Endometrial microvascular endothelial cells (primary cell): ENCODE measurements around the gene TRPV5. TPM values are rescaled to one million over a fixed set of nuclear protein-coding genes. Genes with fewer than 3 reads are reported as not detected.

Source experiments
- in situ Hi-C: cut with HindIII; loops from 2 replicates; pipeline ENCODE4 v1.10.0; 2017; ENCODE audit warnings: low sequenced_read_pairs, low pct_unique_long_range_greater_than_20kb; ENCODE audit errors: inconsistent ontology term
- total RNA-seq: library from RNA; depleted of rRNA; stranded (reverse); fragments of >200 nt; gene quantifications from one replicate; pipeline ENCODE4 v1.2.3, GENCODE V29; 2015; ENCODE audit errors: inconsistent ontology term

TRPV5 gene
- total RNA-seq, 1 donor from 2014 or later = not detected

- in situ Hi-C loops = no loop called here
Observed at GRCh38 chr7:142876991-142877910, 56.3 kb downstream of the TRPV5 start.

- in situ Hi-C loops = no loop called here
Observed at GRCh38 chr7:142876236-142876960, 57.1 kb downstream of the TRPV5 start.

GRCh38 chr7:142875456-142875855 is 58.1 kb downstream of the TRPV5 start:
- in situ Hi-C loops = no loop called here

GRCh38 chr7:142874837-142875236 is 58.7 kb downstream of the TRPV5 start:
- in situ Hi-C loops = no loop called here

GRCh38 chr7:142874409-142874808 is 59.1 kb downstream of the TRPV5 start:
- in situ Hi-C loops = no loop called here

- in situ Hi-C loops = no loop called here
Observed at GRCh38 chr7:142873871-142874270, 59.7 kb downstream of the TRPV5 start.

DNA sequence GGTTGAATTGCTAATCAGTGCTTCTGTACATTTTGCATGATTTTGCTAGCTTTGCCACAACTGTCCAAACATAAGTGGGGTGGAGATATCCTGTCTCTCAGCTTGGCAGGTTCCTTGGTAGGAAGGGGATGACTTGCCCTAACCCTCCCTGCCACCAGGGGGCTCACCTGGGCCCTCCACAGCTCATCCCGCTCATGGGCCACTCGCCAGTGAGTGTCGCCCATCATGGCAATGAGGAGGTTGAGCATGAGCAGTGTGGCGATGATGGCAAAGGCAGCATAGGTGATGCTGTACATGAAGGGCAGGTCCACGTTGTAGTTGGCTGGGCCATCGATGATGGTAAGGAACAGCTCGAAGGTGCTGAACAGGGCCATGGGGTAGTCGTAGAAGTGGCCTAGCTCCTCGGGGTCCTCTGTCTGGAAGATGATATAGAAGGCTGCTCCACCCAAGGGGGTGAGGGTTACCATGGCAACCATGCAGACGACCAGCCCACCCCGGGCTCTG is 60.2 kb downstream of the TRPV5 start:
- in situ Hi-C loops = no loop called here

GRCh38 chr7:142872106-142872675 is 61.4 kb downstream of the TRPV5 start:
- in situ Hi-C loops = no loop called here

DNA sequence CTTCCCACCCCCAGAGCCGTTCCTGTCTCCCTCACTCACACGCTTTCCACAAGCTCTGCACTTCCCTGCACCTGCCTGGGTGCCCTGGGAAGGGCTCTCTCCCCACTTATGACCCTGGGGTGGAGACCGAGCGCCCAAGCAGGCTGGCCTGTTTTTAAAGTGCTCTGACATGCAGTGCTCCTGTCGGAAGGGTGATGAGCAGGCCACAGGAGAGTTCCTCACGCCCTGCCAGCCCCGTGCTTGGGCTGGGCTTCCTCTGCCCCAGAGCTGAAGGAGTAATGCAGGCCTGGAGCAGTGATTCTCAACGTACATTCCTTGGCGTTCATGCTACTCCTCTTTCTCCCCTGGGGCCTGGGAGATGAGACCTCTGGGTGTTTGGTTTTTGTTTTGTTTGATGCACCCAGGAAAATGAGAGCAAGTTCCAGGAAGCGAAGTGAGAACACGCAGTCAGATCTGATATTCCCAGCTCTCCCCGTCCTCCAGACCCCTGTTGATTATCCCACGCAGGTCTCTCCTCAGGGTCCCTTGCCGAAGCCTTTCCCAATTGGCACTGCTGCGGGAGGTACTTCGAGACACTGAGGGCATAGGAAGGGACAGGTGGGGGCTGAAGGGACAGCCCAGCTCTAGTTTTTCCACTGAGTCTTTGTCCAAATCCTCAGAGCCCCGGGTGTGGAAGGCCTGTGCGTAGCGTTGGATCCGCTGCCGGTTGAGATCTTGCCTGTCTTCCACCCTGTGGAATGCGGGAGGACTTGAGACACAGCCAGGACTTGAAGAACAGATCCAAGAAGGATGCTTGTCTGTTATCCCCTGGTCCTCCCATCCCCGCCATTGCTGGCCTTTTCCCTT is 62.1 kb downstream of the TRPV5 start:
- in situ Hi-C loops = no loop called here

DNA sequence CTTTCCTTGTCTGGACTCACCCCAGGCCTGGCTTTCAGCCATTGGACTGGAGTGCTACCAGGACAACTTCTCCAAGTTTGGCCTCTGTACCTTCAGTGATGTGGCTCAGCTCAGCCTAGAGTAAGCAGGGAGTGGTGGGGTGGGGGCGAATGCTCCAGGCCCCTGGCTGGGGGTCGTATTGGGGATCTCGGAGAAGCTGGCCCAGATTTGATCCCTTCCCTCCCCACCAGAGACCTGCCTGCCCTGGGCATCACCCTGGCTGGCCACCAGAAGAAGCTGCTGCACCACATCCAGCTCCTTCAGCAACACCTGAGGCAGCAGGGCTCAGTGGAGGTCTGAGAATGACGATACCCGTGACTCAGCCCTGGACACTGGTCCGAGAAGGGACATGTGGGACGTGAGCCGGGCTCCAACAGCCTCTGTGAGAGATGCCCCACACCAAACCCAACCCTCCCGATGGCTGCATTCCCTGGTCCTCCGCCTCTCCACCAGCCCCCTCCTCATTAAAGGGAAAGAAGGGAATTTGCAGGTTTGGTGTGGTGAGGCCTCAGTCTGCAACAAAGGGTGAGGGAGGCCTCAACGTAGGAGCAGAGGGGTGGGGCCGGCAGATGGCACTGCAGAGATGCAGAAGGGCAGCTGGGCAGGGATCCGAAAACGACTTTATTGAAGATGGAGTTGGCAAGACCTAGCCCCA is 62.8 kb downstream of the TRPV5 start:
- in situ Hi-C loops = no loop called here

DNA sequence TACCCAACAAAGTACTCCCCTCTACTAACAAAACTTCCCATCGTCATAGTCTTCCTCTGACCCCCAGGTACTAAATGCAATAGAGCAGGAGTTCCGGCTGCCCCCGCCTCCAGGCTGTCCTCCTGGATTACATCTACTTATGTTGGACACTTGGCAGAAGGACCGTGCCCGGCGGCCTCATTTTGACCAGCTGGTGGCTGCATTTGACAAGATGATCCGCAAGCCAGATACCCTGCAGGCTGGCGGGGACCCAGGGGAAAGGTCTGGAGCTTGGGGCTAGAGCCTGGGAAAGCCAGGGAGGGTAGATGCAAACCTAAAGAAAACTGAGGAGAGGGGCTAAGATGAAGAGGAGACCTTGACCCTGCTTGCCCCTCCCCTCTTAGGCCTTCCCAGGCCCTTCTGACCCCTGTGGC is 63.4 kb downstream of the TRPV5 start:
- in situ Hi-C loops = no loop called here

- in situ Hi-C loops = no loop called here
Observed at GRCh38 chr7:142869434-142869833, 64.1 kb downstream of the TRPV5 start.

GRCh38 chr7:142868986-142869415 is 64.5 kb downstream of the TRPV5 start:
- in situ Hi-C loops = no loop called here

DNA sequence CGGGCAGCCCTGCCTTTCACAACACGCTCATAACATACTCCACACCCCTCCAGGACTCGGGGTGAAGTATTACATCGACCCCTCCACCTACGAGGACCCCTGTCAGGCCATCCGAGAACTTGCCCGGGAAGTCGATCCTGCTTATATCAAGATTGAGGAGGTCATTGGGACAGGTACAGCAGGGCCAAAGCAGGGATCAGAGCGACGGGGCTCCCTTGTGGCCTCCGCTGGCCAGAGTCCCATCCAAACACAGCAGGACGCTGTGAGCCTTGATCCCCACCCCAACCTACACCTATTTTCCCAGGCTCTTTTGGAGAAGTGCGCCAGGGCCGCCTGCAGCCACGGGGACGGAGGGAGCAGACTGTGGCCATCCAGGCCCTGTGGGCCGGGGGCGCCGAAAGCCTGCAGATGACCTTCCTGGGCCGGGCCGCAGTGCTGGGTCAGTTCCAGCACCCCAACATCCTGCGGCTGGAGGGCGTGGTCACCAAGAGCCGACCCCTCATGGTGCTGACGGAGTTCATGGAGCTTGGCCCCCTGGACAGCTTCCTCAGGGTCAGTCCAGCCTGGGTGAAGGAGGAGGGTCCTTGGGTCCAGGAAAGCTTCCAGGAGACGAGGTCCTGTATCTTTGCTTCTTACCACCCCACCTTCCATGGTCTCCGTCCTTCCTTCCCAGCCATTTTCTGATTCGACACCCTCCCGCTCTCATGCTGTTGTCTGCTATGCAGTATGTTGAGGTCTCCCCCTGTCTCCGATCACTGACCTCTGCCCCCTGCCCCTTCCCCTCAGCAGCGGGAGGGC is 65.2 kb downstream of the TRPV5 start:
- in situ Hi-C loops = no loop called here

DNA sequence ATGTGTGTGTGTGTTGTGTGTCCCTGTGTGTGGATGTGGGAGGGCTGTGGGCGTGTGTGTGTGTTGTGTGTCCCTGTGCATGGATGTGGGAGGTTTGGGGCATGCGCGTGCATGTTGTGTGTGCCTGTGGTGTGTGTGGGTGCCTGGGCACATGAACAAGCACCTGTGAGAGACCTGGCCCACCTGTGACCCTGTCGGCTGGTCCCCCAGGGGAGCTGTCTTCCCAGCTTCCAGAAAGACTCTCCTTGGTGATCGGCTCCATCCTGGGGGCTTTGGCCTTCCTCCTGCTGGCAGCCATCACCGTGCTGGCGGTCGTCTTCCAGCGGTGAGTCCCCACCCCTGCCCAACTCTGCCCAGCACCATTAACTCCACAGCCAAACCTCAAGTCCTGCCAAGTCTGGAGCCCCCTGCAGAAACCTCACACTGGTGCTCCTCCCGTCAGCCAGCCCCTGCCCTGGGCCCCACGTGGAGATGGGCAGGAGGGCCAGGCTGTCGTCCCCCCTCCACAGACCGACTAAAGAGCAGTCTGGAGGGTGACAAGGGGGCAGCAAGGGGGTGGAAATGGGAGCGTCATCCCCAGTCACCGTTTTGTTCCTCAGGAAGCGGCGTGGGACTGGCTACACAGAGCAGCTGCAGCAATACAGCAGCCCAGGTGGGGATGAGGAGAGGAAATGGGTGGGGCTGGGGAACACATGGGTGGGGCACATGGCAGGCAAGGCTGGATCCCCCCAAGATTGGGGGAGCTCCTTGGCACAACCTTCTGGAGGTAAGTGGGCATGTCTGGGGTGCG is 66.0 kb downstream of the TRPV5 start:
- in situ Hi-C loops = no loop called here

DNA sequence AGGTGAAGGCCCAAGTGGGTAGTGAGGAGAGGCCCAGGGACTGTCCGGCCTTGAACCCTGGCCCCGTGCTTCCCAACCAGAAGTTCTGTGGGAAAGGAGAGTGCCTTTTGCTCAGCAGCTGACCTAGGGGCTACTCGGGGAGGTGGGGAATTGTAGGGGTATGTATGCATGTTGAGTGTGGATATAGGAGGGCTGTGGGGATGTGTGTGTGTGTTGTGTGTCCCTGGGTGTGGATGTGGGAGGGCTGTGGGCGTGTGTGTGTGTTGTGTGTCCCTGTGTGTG is 66.5 kb downstream of the TRPV5 start:
- in situ Hi-C loops = no loop called here
